ENCODE measurements around the gene DHX15.
A peak's percentile ranks its signal among the peaks of the same experiment; 100 is the strongest.
"Not testable (repeated sequence)": the region's sequence is repeated elsewhere in the genome, so short reads cannot be mapped to it uniquely, and the experiment has no call there.

DHX15 gene

DNA sequence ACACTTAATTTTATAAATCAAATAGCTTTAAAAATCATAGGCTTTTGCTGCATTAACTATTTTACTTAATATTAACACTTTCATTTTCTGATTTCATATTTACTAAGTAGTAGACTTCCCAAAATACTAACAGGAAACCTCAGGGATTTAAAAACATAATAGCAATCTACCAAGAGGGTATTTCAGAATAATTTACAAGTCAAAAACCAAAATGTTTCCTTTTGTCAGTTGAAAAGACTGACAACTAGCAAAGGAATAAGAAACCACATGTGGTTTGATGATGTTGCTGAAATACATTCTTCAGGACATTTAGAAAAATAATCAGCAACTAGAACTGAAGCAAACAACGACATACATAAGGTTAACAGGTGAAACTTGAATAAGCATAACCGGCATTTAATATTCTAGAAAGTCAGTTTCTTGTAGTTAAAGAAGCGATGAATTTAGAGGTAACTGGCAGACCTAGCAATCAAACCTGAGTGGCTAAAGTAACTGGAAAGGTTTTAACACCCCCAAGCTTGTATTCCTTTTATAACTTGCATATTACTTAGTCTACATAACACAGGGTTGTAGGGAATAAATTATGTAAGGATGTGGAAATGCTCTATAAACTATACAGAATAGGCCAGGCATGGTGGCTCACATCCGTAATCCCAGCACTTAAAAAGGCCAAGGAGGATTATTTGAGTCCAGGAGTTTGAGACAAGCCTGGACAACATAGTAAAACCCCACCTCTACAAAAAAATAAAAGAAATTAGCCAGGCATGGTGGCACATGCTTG lies 40.0 kb downstream of the DHX15 start:
- DNase-seq (ENCODE audit: low read depth in 3 of 3) = no peak

DNA sequence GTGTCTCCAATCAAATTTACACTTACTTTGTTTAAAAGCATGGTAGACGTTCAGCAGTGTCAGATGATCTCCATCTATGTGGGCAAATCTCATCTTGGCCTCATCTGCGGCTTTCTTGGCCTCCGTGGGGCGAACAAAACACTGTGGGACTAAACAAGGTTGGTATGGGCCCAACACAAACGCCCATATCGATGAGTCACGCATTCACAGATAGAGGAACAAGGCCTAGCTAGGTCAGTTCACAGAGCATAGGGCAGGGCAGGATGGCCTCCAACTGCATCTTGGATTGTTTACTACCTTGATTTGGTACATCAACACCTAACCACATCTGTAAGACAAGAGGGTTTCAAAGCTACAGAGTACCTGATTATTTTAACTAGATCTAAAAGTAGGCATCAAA lies 47.3 kb downstream of the DHX15 start:
- no peak for DNase-seq (ENCODE audit: low read depth in 3 of 3)

DNA sequence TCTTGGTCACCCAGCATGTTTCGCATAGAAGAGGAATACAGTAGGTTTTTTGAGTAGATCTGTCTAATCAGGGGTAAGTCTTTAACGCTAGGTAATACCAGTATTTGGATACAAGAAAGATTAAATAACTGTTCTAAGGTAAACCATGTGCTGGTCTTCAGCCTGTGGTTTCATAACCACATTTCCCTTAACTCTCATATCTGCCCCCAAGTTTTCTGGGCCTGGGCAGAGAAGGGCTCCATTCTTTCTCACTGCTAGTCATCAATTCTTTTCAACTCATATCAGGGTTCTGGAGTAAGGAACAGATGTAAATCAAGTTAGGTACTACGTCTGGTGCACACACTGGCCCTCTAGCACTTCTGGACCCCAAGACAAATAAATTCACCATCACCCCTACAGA lies 49.0 kb downstream of the DHX15 start:
- no peak for DNase-seq (ENCODE audit: low read depth in 3 of 3)

DNA sequence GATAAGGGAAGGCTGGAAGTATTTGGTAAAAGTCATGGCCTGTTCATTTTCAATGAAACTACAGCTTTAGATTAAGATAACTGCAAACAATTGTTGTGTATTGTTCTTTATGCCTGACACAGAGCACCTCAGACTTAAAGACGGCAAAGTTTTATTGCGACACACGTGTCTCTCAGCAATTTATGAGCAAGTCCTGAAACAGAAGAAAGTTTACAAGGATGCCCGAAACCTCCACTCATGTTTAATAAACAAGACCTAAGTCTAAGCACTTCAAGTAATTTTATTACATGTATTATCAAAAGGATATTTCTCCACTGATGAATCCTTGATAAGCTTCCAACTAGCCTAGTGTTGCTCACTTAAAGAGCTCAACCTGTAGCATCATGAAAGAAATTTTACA lies 51.0 kb downstream of the DHX15 start:
- no peak for DNase-seq (ENCODE audit: low read depth in 3 of 3)

DNA sequence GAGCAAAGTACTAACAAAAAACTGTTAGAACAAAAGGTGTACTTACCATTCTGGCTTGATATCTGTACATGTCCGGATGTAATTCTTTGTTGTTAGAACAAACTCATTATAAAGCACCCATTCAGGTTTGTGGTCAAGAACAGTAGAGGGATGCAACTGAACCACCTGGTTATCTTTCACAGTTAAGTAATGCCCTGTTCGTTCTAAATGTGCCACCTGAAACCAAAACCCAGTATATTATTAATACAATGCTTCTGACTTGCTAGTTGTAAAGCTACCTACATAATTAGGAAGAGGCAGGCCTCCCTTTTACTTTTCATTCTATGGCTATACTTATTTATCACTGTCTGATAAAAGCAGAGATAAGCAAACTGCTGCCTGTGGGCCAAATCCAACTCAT lies 54.8 kb downstream of the DHX15 start:
- DNase-seq (ENCODE audit: low read depth in 3 of 3) = no peak

DNA sequence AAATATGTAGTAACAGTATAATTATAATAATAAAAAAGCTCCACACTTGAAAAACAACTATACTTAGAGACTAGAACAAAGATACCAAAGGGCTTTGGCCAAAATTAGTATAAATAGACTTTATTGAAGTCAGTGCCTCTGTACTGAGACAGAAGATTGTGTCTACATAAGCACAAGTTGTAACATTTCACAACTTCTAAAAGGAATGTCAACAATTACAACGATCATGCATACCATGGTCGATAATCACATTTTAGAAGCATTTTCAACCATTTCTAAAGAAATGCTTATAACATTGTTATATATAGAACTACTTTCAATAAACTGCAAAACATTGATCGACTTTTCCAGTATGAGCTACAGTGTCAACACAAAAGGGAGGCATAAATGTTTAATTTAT lies 57.0 kb downstream of the DHX15 start:
- DNase-seq (ENCODE audit: low read depth in 3 of 3) = no peak

DNA sequence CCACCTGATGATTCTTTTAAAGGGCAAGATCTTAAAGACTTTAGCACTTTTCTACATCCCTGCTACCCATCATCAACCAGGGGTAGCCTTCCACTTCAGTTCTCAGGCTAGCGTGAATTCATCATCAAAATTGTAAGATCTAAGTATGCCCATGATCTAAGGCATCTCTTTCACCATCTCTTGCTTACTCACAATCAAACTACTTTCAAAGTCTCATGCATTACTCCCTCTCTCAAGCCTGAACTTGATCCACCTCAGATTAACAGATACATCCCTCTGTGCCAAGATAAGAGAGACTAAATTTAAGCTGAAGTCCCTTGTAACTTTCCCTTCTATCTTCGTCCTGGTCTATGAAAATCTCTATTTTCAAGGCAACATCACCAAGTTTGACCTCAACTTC lies 62.8 kb downstream of the DHX15 start:
- DNase-seq (ENCODE audit: low read depth in 3 of 3) = no peak

DNA sequence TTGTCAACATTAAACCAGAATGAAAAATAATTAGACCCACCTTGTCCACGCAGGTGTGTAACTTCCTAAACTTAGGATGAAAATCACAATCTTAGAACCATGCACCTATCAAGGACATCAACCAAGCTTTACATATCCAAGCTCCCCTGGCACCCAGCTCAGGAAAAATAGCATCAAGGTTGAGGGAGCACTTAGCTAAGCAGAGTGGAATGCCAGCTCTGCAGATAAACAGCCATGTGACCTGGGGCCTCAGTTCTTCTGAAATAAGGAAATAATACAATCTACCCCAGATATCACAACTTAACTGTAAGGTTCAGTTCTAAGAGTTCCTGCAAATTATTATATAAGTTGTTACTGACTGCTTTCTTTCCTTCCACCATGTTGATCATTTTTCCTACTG lies 64.7 kb downstream of the DHX15 start:
- no peak for DNase-seq (ENCODE audit: low read depth in 3 of 3)

DNA sequence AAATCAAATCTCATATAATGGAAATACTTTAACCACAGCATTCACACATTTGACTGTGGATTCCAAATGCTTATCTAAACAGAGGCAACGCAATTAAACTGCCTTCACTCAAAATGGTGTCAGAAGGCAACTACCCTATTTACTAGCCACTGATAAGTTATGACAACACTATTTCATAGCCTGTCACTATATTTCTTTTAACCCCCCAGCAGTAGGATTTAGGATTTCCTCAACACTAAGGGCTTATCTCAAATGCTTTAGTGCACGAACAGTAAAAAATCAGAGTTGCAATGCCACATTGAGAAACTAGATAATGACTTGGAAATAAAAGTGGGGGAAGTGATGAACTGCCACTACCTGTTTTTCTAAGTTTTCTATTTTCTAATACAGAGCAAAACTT lies 66.7 kb downstream of the DHX15 start:
- no peak for DNase-seq (ENCODE audit: low read depth in 3 of 3)

DNA sequence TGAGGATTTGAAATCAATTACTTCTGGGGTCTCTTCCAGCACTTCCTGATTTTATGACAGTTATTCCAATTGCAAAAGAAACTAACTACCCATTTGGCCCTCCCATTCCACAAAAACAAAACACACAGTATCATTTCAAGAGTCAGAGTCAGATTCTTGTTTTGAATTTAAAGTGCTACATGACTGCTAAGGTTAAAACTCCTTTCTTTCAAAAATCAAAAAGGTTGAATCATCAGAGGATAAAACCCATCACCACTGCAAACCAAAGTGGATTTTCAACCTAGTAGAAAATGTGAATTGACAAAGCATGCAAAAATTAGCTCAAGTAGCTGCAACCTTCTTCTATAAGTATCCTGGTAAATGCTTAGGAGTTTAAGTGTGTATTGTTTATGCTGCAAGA lies 67.4 kb downstream of the DHX15 start:
- DNase-seq (ENCODE audit: low read depth in 3 of 3) = no peak

DNA sequence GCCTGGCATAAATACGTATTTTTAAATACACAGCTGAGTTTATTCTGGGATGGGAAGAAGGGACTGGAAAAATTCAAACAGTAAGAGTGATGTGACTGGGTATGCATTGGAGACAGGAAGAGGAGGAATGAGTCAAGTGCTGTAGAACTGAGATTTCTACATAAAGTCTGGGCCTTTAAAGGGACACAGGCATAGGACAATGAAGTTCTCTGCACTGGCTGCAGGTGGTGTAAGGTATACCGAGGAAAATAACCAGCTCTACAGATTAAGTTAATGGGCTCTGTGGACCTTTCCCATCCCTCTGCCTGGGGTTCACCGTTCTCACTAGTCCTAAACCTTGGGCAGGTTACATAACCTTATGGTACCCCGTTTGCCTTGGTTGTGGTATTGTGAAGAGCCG lies 68.7 kb downstream of the DHX15 start:
- no peak for DNase-seq (ENCODE audit: low read depth in 3 of 3)

DNA sequence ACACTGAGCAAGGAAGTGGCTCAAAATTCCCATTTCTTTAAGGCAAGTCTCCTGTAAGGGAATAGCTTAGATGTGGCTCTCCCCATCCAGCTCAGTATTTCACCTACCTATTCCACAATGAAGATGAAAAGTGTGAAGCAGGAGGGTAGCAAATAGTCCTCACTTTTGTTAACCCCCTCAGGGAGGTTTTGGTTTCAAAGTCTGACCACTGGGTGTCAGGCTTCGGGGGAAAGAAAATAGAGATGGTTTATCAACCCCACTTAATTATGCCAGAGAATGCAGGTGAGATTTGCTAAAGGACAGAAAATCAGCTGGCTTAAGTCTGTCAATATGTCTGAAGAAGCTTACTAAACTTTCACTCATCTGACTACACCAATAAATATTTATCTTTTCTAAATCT lies 69.5 kb downstream of the DHX15 start:
- no peak for DNase-seq (ENCODE audit: low read depth in 3 of 3)

DNA sequence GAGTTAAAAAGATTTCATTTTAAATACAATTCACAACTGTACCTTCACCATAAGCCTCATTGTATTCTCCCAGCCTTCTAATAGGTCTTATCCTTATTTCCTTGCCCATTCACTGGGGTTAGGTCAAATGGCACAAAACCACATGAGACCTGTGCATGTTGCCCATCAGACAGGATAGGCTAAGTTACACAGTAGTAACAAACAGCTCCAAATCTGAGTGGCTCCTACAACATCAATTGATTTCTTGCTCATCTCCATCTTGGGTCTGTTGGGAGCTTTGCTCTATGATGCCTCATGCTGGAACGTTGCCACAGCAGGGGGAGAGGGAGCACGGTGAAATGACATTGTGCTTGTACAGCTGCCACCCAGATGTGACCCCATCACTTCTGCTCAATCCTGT lies 70.6 kb downstream of the DHX15 start:
- DNase-seq (ENCODE audit: low read depth in 3 of 3) = no peak

DNA sequence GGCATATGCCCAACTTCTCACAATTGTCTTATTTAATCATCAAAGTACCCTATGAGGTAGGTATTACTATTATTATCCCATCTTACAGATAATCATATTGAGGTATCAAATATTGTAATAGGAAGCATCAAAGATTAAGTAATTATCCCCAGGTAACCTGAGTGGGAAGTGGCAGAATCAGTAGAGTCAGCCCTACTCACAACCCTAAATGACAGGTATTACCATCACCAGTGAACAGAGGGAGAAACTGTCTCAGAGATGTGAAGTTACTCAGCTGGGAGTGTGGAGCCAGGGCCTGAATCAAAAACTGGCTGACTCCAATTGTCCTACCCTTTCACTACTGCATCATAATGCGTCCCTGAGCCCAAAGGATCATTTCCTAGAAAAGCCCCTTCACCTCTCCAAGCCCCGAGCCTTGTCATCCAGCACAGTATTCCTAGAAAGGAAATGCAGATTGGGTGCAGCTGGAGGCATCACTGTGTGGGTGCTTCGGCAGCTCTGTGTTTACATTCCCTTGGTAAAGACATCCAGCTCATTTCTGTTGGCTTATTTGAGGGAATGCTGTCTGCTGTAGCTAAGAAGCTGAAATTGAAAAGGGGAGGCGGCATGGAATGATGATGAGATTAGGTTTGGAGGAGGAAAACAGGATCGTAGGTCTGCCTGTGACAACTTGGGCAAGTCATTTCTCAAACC lies 72.8 kb downstream of the DHX15 start:
- DNase-seq (ENCODE audit: low read depth in 3 of 3) = no peak

DNA sequence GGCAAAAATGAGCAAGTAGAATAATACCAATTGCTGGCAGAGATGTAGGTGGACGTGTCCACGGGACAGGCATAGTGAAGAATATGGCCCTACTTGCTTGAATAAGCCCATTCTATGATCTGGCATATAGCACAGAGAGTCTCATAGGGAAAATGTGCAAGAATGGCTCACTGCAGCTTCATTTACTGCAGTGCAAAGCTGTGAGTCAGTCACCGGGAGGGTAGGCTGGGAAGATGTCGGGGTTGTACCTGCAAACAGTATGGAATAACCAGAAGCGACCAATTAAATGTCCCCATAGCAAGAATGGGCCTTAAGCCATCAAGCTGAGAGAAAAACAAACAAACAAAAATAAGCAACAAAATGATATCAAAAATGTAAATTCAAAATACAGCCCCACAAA lies 74.3 kb downstream of the DHX15 start:
- no peak for DNase-seq (ENCODE audit: low read depth in 3 of 3)

DNA sequence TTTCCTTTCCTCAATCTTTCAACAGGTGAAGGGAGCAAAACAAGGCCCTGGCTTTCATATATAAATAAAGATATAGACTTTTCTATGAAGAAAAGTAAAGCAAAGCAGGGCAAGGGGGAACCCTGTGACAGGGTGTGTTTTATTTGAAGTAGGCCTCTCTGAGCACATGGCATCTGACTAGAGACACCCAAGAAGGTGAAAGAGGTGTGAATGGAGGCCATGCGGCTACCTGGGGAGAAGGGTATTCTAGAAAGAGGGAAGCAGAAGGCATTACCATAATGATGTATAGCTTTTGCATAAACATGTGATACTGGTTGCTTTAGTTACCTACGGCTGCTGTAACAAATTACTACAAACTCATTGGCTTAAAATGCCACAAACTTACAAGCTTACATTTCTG lies 75.8 kb downstream of the DHX15 start:
- DNase-seq (ENCODE audit: low read depth in 3 of 3) = no peak

DNA sequence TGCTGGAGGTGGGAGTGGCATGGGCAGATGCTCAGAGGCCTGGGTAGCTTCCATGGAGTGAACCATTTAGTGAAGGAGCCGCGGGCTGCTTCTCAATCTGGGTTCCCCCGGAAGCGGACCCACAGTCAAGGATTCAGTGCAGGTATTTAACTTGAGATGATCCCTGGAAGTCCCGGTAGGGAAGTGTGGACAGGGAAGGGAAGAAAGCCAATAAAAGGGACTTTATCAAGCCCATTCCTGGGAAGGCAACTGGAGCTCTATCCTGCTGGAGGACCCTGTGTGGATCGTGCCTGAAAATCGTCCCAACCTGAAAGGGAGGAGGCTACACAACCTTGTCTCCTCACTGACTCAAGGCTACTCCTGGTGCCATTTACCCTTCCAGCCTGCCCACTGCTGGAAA lies 76.9 kb downstream of the DHX15 start:
- no peak for DNase-seq (ENCODE audit: low read depth in 3 of 3)

DNA sequence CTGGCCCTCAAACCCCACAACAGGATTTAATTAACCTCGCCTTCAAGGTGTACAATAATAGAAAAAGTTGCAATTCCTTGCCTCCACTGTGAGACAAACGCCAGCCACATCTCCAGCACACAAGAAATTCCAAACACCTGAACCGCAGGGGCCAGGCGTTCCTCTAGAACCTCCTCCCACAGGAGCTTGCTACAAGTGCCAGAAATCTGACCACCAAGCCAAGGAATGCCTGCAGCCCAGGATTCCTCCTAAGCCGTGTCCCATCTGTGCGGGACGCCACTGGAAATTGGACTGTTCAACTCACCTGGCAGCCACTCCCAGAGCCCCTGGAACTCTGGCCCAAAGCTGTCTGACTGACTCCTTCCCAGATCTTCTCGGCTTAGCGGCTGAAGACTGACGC lies 81.3 kb downstream of the DHX15 start:
- DNase-seq (ENCODE audit: low read depth in 3 of 3) = not testable (repeated sequence)

DNA sequence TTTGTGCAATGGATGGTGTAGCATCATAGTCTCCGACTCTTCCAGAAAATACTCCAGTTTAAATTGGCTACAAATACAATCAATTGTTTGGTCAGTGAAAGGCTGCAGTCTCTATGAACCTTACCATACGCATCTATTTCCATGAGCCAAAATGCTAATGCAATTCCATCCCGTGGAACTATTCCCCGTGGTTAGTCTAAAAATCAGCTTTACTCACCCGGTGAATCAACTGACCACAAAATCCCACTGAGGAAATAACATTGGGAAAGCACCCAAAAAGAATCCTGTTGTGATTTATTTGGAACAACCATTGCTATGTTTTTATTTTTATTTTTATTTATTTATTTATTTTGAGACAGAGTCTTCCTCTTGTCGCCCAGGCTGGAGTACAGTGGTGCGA lies 87.1 kb downstream of the DHX15 start:
- DNase-seq (ENCODE audit: low read depth in 3 of 3) = no peak

DNA sequence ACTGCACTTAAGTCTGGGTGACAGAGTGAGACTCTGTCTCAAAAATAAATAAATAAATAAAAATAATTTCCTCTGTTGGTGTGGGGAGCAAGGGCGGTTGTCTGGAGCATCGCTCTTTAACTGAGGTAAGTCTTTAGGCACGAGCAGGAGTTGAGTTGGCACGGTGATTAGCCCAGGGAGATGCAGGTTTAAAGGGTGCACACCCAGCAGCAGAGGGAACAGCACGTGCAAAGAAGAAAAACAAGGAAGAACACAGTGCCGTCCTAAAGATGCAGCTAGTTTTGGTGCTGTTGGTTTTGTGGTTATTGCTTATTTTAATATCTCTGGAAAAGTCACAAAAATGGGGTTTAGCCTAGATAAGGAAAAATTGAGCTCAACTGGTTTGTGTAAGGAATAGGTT lies 87.8 kb downstream of the DHX15 start:
- DNase-seq (ENCODE audit: low read depth in 3 of 3) = no peak

DNA sequence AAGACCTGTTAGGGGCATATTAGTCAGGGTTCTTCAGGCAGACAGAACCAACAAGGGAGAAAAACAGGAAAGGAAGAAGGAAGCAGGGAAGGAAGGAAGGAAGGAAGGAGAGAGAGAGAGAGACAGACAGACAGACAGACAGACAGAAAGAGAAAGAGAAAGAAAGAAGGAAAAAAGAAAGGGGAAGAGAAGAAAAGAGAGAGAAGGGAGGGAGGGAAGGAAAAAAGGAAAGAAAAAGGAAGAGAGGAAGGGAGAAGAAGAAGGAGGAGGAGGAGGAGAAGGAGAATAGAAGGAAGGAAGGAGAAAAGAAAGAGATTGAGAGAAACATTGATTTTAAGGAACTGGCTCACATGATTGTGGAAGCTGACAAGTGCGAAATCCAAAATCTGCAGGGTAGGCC lies 89.0 kb downstream of the DHX15 start:
- DNase-seq (ENCODE audit: low read depth in 3 of 3) = no peak

DNA sequence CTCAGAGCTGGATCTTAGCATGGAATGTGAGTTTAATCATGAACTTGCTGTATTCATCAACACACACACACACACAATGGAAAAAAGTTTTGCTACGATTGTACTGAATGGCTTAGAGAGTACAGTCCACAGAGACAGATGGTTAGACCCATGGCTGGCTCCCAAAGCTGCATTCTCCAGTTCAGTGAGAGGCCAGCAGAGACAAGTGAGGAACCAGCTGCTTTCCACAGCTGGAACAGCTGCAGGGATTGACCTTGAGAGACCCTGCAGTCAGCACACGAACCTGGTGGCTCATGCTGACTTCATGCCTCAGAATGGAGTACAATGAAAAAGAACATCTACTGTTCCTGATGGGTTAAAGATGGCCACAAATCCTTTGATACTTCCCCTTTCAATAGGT lies 94.5 kb downstream of the DHX15 start:
- no peak for DNase-seq (ENCODE audit: low read depth in 3 of 3)

DNA sequence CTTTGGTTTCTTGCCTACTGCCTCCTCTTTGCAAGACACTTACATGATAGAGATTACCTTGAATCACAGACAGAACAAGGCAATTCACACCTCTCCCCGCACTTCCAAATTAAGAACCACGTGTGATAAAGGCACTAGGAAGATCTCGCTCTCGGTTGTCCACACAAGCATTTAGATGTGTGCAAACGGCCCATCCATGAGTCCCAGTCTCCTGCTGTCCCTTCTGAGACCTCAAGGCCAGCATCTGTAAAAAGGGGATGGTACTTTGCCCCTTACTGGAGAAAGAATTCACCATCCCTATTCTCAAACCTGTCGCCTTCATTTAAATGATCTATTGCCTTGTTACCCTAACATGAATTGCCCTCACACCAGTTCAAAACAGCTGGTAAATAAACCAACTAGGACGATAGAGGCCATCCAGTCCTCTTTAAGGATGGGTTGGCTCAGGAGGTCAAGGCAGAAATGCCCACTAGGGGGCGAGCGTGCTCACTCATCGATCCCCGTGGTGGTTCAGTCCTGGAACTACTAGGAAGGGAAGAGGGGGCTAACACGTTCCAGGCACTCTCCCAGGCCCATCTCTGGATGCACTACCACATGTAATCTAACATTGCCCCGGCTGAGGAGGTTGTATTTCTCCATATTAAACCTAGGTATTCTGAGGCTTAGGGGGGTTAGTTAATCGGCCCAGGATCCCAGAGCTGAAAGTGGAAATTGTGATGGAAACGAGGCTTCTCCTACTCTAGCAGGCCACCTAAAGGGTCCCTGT lies 95.8 kb downstream of the DHX15 start:
- DNase-seq (ENCODE audit: low read depth in 3 of 3) = peak; percentile 22 to 42 (median 22)

Measured in stimulated activated CD4-positive, alpha-beta T cell treated with anti-CD3 and anti-CD28 coated beads, TNF-alpha, amount 100 ng/mL, for 4 hours (primary cell).